ENCODE results near the gene TXNL4A.
"Not testable (repeated sequence)": the region's sequence is repeated elsewhere in the genome, so short reads cannot be mapped to it uniquely, and the experiment has no call there.

TXNL4A gene

GRCh38 chr18:79964330-79965118 is 23.8 kb downstream of the TXNL4A start, which contains the start of gene HSBP1L1:
Gene HSBP1L1, plus strand, starts transcription at chr18:79964643. Its CDS starts 93 bp downstream, at chr18:79964736.
- DNase-seq = peak; percentile 73

- no peak for DNase-seq
These were observed 24.6 kb downstream of the TXNL4A start for GRCh38 chr18:79963658-79964329.

GRCh38 chr18:79962835-79963657 is 25.3 kb downstream of the TXNL4A start:
- no peak for DNase-seq

GRCh38 chr18:79962311-79962710 is 26.1 kb downstream of the TXNL4A start:
- DNase-seq = no peak

- DNase-seq = no peak
These were observed 26.7 kb downstream of the TXNL4A start for GRCh38 chr18:79961527-79962291.

- no peak for DNase-seq
These were observed 27.3 kb downstream of the TXNL4A start for GRCh38 chr18:79960921-79961526.

- DNase-seq = not testable (repeated sequence)
These were observed 28.1 kb downstream of the TXNL4A start for GRCh38 chr18:79960161-79960801.

- DNase-seq = no peak
These were observed 29.4 kb downstream of the TXNL4A start for GRCh38 chr18:79958981-79959380.

GRCh38 chr18:79956276-79956675 is 32.1 kb downstream of the TXNL4A start:
- DNase-seq = no peak

- no peak for DNase-seq
These were observed 32.9 kb downstream of the TXNL4A start for GRCh38 chr18:79955302-79956075.

GRCh38 chr18:79954791-79955190 is 33.6 kb downstream of the TXNL4A start:
- DNase-seq = no peak

GRCh38 chr18:79953971-79954651 is 34.3 kb downstream of the TXNL4A start:
- no peak for DNase-seq

GRCh38 chr18:79952996-79953559 is 35.3 kb downstream of the TXNL4A start:
- DNase-seq = no peak

- no peak for DNase-seq
These were observed 35.8 kb downstream of the TXNL4A start for GRCh38 chr18:79952456-79952995.

- DNase-seq = peak; percentile 83
These were observed 36.6 kb downstream of the TXNL4A start, which contains the start of gene SLC66A2 for GRCh38 chr18:79951545-79952455. Gene SLC66A2, minus strand, starts transcription at chr18:79951653. Its CDS starts 727 bp downstream, at chr18:79950926.

GRCh38 chr18:79950515-79951341 is 37.6 kb downstream of the TXNL4A start:
- DNase-seq = peak; percentile 61

Measured in right kidney (tissue), 1 donor.